ENCODE measurements around the gene IFNAR1. TPM values are rescaled to one million over a fixed set of nuclear protein-coding genes. Genes with fewer than 3 reads are reported as not detected.

The IFNAR1 gene
- total RNA-seq, 1 experiment from 2014 or later = 14.2 TPM

DNA sequence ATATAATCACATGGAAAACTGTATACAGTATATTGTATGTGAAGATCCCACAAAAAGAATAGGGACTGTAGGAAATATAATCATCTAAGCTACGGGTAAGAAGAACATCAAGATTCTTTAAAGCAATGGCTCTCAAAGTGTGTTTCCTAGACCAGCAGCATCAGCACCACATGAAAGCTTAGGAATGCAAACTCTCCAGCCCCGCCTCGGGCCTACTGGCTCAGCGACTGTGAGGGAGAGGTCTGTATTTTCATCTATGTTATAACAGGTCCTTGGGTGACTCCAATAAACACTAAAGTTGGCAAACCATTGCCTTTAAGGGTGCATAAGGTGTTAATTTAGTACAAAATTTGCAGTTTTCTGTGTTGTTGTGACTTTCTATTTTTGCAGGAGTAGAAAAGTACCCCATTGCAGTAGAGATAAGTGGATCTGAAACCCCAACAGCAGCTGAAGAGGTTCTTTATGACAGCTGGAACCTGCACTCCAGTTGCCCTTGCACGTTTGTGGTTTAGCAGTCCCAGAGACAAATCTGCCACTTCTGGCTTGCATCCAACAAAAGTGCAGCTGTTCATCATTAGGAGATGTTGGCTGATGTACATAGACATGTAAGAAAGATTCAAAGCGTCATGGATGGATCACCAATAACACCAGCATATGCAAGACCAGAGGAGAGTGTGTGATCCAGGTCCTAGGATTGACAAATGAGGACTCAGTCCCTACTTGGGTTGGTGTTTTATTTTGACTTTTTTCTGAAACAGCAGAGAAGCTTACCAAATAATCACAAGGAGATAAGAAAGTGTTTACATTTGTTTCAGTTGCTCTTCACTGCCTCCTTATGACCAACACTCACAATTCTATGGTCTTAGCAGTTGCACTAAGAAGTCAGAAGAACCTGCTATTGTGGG is 15.9 kb upstream of the IFNAR1 start:
- H3K9me3 ChIP-seq (ENCODE audit: control insufficient read depth, low read depth, low read length) = no peaks in the 10 kb centered on the region
- no peak for DNase-seq
- H2AFZ ChIP-seq (ENCODE audit: low read length) = no peak overlapping the region
- H3K14ac ChIP-seq (ENCODE audit: insufficient read depth, low read length) = no peak overlapping the region
- H4K5ac ChIP-seq (ENCODE audit: insufficient read length, low read depth, low read length) = no peak overlapping the region
- H3K79me1 ChIP-seq (ENCODE audit: insufficient read depth, low read depth, low read length, poor library complexity, severe bottlenecking) = no peaks in the 10 kb centered on the region
- no peaks in the 10 kb centered on the region for H3K4me1 ChIP-seq (ENCODE audit: insufficient read depth, low read length)
- H2BK12ac ChIP-seq (ENCODE audit: insufficient read length, low read depth, low read length) = no peak overlapping the region
- no peaks in the 10 kb centered on the region for H3K79me2 ChIP-seq (ENCODE audit: insufficient read depth, low read length)
- no peak overlapping the region for H3K27ac Mint-ChIP-seq
- WGBS (ENCODE audit: extremely low coverage, insufficient read length, low lambda C conversion rate) = no CpG with 5 or more reads among the region's 6 CpGs
- TF ChIP-seq, protein P1, sequence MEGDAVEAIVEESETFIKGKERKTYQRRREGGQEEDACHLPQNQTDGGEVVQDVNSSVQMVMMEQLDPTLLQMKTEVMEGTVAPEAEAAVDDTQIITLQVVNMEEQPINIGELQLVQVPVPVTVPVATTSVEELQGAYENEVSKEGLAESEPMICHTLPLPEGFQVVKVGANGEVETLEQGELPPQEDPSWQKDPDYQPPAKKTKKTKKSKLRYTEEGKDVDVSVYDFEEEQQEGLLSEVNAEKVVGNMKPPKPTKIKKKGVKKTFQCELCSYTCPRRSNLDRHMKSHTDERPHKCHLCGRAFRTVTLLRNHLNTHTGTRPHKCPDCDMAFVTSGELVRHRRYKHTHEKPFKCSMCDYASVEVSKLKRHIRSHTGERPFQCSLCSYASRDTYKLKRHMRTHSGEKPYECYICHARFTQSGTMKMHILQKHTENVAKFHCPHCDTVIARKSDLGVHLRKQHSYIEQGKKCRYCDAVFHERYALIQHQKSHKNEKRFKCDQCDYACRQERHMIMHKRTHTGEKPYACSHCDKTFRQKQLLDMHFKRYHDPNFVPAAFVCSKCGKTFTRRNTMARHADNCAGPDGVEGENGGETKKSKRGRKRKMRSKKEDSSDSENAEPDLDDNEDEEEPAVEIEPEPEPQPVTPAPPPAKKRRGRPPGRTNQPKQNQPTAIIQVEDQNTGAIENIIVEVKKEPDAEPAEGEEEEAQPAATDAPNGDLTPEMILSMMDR (conservative IDR thresholded peaks at IDR 0.05) = no peak
- peaks cover 0 to 2% of the 10 kb centered on the region in 2 experiments; a peak in 1 of 5 replicates for H3K9me3 Mint-ChIP-seq
- no peak overlapping the region for H2BK15ac ChIP-seq (ENCODE audit: low read depth, low read length)
- H3K27me3 ChIP-seq (ENCODE audit: insufficient read depth, low read length) = no peaks in the 10 kb centered on the region
- no peak overlapping the region for H2BK5ac ChIP-seq (ENCODE audit: insufficient read length, low read length)
- H4K91ac ChIP-seq (ENCODE audit: insufficient read length, low read depth, low read length) = no peak overlapping the region
- no peak overlapping the region for H3K56ac ChIP-seq (ENCODE audit: insufficient read length, low read depth, low read length)
- peaks cover 0 to 2% of the 10 kb centered on the region in 2 experiments; a peak in 2 of 4 replicates for H3K4me1 Mint-ChIP-seq
- H3K9ac ChIP-seq (ENCODE audit: extremely low read depth, insufficient read length, low read length) = no peak overlapping the region
- no peak overlapping the region for H3K4me2 ChIP-seq (ENCODE audit: insufficient read depth, insufficient read length, low read length)
- no peak overlapping the region for H3T11ph ChIP-seq (ENCODE audit: low read length)
- H3K4ac ChIP-seq (ENCODE audit: low read depth, low read length) = no peak overlapping the region
- no peaks in the 10 kb centered on the region for H3K27me3 Mint-ChIP-seq (ENCODE audit: low read depth)
- H2BK120ac ChIP-seq (ENCODE audit: low read depth, low read length, poor library complexity, severe bottlenecking) = no peak overlapping the region
- H2BK20ac ChIP-seq (ENCODE audit: low read depth, low read length, poor library complexity, severe bottlenecking) = no peak overlapping the region
- no peak overlapping the region for H2AK5ac ChIP-seq (ENCODE audit: insufficient read length, low read length)
- no peaks in the 10 kb centered on the region for H3K23me2 ChIP-seq (ENCODE audit: insufficient read length, low read depth, low read length, poor library complexity, severe bottlenecking)
- H4K8ac ChIP-seq (replicated peaks; ENCODE audit: insufficient read length, low read depth, low read length) = no peak overlapping the region
- H3K36me3 Mint-ChIP-seq (ENCODE audit: insufficient read depth in 1 of 3, low read depth in 3 of 3) = no peaks in the 10 kb centered on the region
- H3K27ac ChIP-seq (ENCODE audit: insufficient read length, low read depth, low read length) = no peak overlapping the region
- no peak overlapping the region for H3K18ac ChIP-seq (ENCODE audit: insufficient read length, low read depth, low read length)
- H3K4me3 Mint-ChIP-seq = no peak overlapping the region
- no peaks in the 10 kb centered on the region for H4K20me1 ChIP-seq (ENCODE audit: control insufficient read depth, insufficient read depth, insufficient read length)
- no peak overlapping the region for H3K23ac ChIP-seq (ENCODE audit: insufficient read length, low read depth, low read length)
